DND-41 (cell line): Measurements from ENCODE around the gene PTPN4.

Source experiments
- CTCF ChIP-seq: IDR thresholded peaks from 2 replicates; pipeline ENCODE4 v1.5.1; 2012; ENCODE audit warnings: borderline replicate concordance, low read length, moderate library complexity, mild to moderate bottlenecking; ENCODE audit not compliant: poor library complexity, severe bottlenecking; ENCODE audit errors: extremely low read depth
- EZH2 ChIP-seq: IDR thresholded peaks from 3 replicates; pipeline ENCODE4 v1.6.1; 2012; ENCODE audit warnings: borderline replicate concordance, low read depth, mild to moderate bottlenecking, moderate library complexity, low read length, inconsistent platforms; ENCODE audit not compliant: severe bottlenecking

GRCh38 chr2:119803101-119803500, 43.4 kb downstream of the PTPN4 start:
- no peak for TF ChIP-seq CTCF
- no peak for TF ChIP-seq EZH2
